AG09319 (cell line): ENCODE results near the gene CALM3.

Experiments
- DNase-seq: peaks from one replicate; pipeline ENCODE4 v3.0.0-alpha.2; 2010; ENCODE audit warnings: low read depth; ENCODE audit errors: extremely low read depth
- TF ChIP-seq, protein P1 (sequence below): IDR thresholded peaks from 2 replicates; pipeline ENCODE4 v1.5.1; 2011; ENCODE audit warnings: low read depth, mild to moderate bottlenecking, inconsistent platforms, low read length, moderate library complexity

CALM3 gene

DNA sequence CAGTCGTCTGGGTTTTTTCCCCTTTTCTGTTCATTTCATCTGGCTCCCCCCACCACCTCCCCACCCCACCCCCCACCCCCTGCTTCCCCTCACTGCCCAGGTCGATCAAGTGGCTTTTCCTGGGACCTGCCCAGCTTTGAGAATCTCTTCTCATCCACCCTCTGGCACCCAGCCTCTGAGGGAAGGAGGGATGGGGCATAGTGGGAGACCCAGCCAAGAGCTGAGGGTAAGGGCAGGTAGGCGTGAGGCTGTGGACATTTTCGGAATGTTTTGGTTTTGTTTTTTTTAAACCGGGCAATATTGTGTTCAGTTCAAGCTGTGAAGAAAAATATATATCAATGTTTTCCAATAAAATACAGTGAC, 9.3 kb downstream of the CALM3 start:
- no peak for DNase-seq
- TF ChIP-seq, protein P1, sequence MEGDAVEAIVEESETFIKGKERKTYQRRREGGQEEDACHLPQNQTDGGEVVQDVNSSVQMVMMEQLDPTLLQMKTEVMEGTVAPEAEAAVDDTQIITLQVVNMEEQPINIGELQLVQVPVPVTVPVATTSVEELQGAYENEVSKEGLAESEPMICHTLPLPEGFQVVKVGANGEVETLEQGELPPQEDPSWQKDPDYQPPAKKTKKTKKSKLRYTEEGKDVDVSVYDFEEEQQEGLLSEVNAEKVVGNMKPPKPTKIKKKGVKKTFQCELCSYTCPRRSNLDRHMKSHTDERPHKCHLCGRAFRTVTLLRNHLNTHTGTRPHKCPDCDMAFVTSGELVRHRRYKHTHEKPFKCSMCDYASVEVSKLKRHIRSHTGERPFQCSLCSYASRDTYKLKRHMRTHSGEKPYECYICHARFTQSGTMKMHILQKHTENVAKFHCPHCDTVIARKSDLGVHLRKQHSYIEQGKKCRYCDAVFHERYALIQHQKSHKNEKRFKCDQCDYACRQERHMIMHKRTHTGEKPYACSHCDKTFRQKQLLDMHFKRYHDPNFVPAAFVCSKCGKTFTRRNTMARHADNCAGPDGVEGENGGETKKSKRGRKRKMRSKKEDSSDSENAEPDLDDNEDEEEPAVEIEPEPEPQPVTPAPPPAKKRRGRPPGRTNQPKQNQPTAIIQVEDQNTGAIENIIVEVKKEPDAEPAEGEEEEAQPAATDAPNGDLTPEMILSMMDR = no peak

DNA sequence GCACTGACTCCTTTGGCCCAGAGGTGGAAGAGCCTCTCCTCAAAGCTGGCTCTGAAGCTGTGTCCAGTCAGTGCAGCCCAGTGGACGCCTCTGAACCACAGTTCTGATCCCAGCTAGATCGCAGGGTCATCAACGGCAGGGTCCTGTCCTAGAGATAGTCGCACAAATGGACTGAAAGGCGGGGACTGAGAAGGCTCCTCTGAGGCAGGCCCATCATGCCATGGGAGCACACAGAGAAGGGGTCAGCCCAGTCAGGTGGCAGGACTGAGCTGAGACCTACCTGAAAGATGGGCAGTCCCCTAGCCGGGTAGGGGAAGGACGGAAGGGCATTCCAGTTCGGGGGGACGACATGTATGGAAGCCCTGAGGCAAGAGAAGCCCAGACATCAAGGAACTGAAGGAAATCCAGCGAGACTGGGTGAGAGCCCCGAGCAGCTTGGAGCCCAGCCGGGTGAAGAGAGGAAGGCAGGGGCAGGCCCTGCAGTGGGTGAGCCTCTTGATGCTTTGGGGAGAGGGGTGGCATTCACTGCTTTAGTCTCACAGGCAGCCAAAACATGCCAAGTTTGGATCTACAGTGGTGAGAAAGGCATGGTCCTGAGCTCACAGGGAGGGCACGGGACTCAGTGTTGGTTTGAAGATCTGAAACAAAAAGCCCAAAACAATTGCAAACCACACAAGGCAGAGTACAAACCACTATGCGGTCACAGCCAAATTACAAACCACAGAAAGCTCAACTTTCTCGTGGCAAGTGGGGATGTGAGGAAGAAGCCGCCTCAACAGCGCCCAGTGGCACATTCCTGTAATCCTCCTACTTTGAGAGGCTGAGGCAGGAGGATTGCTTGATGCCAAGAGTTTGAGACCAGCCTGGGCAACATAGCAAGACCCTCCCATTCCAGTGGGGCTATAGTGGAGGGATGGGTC, 10.0 kb downstream of the CALM3 start:
- no peak for DNase-seq
- TF ChIP-seq, protein P1 = no peak

DNA sequence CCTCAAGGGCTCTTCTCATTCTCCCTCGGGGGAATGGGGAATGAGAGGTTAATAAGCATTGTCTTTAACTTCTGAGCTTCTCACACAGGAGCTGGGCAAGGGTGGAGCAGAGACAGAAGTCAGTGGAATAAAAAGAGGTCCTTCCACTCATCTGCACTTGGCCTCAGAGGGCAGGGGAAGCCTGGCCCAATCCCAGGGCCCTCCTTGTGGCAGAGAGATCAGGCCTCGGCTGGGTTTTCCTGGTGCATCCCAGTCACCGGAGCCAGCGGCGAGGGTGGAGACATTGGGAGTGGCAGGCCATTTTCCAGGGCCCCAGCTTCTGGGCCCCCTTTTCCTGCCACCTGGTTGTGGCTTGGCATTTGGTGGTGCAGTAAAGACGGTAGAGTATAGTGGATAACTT, 10.6 kb downstream of the CALM3 start:
- TF ChIP-seq, protein P1 = no peak
- DNase-seq = no peak

DNA sequence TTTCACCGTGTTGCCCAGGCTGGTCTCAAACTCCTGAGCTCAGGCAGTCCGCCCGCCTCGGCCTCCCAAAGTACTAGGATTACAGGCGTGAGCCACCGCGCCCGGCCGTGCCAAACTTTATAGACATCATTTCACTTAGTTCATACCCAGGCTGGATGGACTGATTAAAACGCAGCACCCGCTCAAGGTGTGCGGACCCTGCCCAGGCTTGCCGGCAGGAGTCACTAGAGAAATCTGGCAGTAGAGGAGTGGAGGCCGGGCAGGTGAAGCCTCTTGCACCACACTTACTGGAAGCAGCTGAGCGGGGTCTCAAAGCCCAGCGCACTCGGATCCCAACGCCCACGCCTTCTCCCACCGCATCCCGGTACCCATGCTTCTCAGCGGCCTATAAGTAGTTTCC, 12.4 kb downstream of the CALM3 start:
- TF ChIP-seq, protein P1 = no peak
- DNase-seq = no peak

DNA sequence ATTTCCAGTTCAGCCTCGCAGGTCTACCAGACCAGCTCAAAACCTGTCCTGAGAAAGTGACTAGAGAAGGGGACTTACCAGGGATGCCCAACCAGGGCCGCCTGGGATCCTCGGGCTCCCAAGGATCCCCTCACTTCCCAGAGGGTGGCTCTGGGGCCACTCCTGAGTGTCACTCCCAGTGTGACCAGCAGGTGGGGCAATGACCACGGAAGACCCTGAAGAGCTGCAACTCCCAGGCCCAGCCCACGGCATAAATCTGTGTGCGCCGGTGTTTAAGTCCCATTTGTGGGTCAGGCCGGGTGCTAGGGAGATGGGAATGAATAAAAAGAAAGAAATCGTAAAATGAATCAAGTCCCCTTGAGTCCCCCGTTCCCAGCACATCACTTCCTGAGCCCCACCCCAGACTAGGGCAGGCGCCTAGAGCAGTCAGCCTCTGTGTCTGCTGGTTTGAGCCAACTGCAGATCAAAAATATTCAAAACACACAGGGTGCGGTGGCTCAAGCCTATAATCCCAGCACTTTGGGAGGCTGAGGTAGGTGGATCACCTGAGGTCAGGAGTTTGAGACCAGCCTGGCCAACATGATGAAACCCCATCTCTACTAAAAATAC, 13.1 kb downstream of the CALM3 start:
- DNase-seq = peak; percentile 51
- TF ChIP-seq, protein P1 = peak; percentile 85

DNA sequence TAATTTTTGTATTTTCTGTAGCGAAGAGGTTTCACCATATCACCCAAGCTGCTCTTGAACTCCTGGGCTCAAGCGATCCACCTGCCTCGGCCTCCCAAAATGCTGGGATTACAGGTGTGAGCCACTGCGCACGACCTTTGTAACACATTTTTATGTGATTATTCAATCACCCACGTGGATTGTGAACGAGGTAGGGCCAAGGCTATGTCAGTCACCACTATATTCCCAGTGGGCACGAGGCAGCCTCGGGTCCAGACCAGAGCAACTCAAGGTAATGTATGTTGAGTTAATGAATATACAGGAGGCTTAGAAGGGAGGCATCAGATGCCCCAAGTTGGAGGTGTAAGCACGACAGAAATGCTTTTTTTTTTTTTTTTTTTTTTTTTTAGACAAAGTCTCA, 14.8 kb downstream of the CALM3 start:
- DNase-seq = no peak
- TF ChIP-seq, protein P1 = no peak

DNA sequence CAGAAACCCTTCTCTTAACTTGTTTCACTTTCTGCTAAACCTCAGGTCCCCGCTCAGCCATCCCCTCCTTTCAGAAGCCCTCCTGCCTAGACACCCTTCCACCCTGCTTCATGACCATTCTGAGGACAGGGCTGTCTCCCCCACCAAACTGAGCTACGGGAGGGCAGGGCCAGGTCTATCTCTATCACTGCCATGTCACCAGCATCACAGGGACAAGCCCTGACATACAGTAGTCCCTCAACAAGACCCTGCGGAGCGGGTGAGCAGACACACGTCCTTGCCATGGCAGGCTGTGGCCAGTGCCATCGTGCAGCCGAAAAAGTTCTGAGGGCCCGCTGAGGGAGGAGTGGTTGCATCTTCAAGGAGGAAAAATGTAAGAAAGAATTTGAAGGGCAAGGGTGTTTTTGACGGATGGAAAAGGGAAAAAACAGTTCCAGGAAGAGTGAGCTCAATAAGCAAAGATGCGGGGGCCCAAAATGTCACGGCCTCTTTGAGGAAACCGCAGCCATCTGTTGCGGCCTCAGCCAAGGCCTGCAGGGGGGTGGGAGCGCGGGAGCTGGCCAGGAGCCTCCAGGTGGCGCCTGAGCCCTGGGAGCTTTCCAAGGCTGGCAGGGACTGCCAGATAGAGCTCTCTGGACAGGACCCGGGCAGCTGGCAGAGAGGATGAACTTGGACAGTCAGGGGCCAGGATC, 15.6 kb downstream of the CALM3 start:
- no peak for DNase-seq
- TF ChIP-seq, protein P1 = peak; percentile 33
